ENCODE results near the gene SLC51A.

Gene SLC51A

DNA sequence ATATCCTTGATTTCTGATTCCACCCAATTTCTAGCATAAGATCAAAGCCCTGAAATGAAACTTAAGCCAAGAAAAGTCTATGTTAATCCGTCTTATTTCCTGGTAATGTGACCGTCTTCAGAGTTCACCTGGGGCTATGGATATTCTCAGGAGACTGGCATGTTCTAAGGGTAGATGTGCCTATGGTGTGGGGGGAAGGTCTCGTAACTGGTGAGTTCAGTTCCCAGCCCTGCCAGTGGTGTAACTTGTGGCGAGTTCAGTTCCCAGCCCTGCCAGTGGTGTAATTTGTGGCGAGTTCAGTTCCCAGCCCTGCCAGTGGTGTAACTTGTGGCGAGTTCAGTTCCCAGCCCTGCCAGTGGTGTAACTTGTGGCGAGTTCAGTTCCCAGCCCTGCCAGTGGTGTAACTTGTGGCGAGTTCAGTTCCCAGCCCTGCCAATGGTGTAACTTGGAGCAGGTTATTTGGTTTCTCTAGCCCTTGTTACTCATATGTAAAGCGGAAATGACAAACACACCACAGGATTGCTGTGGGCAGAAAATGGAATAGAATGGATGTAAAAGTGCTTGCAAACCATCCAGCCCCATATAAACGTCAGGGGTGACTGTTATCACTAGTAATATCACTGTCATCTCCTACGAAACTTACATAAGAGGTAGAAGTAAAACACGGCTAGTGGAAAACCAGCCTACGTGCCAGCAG, 30.4 kb downstream of the SLC51A start:
- no peak for DNase-seq

DNA sequence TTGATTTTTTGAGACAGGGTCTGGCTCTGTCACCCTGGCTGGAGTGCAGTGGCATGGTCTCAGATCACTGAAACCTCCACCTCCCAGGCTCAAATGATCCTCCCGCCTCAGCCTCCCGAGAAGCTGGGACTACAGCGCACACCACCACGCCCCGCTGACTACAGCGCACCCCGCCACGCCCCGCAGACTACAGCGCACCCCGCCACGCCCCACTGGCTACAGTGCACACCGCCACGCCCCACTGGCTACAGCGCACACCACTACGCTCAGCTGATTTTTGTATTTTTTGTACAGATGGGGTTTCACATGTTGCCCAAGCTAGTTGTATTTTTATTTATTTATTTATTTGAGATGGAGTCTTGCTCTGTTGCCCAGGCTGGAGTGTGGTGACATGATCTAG, 35.6 kb downstream of the SLC51A start:
- no peak for DNase-seq

DNA sequence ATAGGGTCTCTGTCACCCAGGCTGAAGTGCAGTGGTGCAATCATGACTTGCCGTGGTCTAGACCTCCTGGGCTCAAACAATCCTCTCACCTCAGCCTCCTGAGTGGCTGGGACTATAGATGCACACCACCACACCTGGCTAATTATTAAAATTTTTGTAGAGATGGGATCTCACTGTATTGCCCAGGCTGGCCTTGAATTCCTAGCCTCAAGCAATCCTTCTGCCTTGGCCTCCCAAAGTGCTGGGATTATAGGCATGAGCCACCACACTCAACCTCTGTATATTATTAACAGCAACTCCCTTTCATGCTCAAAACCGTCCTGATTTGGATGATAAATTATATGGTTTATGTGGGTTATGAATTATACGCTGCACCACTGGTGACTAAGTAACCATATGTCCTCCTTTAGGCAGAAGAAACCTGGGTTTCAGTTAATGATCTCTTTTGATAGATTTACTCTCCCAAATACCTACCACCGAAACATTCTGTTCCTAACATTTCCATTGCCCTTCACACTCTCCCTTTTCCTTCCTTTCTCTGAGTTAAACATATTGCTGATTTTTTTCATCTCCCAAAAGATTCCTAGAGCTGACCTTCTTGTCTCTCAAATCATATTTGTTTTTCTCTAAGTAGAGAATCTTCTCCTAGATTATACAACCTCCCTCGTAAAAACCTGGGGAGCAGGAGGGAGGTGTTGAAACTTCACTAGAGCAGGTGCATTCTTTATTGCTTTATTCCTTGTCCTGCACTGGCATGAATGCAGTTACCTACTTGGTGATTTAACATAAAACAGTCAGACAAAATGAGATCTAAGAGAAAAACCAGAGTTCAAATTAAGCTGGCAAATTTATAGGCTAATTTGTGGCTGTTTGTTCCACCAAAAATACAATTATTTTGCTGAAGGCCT, 38.3 kb downstream of the SLC51A start:
- DNase-seq = no peak

DNA sequence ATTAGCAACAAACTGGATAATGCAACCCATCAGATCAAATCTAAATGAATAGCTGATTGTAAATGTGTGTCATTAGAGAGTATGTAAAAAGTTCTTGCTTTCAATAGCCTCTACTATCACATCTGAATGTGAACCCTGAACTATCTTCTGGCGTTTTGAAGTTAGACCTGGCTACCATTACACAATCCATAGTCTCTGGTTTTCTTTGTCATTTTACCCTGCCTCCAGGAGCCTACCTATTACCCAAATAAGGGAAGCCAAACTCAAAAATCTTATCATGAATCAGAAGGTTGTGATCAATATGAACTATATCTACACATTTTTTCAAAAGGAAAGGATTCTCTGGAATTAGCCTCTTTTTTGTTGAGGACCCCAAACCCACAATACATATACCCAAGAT, 39.4 kb downstream of the SLC51A start:
- no peak for DNase-seq

DNA sequence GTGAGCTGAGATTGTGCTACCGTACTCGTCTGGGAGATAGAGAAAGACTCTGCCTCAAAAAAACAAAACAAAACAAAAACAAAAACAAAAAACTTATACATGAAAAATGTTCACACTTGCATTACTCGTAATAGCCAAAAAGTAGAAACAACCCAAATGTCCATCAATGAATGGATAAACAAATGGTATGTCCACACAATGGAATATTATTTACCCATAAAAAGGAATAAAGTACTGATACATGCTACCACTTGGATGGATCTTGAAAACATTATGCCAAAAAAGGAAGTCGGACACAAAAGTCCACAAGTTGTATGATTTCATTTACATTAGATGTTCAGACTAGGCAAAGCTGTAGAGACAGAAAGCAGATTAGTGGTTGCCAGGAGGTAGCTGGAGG, 44.5 kb downstream of the SLC51A start:
- DNase-seq = no peak

DNA sequence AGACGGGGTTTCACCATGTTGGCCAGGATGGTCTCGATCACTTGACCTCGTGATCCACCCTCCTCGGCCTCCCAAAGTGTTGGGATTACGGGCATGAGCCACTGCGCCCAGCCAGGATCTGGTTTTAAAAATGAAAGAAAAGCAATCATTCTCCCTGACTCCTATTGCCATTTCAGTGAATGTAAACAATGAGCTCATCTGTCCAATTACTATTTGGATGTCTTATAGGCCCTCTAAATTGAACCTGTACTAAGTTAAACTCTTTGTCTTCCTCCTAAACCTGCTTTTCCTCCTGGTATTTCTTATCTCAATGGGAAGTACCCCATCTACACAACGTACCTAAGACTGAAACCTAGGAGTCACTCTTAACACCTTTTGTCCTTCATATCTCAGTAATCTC, 47.5 kb downstream of the SLC51A start:
- DNase-seq = no peak

DNA sequence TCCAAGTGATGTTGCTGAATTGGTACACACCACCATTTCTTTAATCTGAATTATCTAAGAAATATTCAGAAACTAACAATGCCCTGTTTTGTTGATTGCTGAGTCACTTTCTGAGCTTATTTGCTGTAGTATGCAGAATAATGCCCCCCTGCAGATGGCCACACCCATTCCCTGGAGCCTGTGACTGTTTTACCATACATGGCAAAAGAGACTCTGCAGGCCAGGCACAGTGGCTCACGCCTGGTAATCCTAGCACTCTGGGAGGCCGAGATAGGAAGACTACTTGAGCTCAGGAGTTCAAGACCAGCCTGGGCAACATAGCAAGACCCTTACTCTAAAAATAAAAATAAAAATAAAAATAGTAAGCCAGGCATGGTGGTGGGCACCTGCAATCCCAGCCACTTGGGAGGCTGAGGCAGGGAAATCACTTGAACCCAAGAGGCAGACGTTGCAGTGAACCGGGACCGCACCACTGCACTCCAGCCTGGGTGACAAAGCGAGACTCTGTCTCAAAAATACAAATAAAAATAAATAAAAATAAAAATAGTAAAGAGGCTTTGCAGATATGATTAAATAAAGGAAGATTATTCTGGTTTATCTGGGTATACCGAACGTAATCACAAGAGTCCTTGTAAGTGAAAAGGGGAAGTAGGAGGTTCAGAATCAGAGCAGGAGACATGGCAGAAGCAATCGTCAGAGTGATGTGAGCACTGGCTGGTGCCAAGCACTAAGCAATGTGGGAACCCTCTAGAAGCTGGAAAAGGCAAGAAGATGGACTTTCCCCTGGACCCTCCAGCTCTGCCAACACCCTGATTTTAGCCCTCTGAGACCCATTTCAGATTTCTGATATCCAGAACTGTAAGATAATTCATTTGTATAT, 52.2 kb downstream of the SLC51A start:
- DNase-seq = no peak

DNA sequence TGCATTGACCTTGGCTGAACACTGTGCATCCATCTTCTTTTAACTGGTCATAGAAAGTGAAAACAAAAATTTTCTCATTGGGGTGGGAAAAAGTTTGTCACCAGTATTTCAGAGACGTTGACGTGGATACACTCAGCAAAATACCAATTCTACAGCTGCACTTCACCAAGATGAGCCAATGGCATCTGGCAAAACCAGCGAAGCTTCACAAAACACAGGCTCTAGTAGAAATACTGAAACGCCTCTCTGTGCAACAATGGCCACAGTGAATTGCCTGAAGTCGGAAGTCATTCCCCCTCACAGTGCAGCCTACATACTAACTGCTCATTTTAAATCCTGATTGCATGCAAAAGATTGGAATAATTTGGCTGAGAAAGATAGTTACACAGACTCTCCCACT, 54.2 kb downstream of the SLC51A start:
- DNase-seq = no peak

DNA sequence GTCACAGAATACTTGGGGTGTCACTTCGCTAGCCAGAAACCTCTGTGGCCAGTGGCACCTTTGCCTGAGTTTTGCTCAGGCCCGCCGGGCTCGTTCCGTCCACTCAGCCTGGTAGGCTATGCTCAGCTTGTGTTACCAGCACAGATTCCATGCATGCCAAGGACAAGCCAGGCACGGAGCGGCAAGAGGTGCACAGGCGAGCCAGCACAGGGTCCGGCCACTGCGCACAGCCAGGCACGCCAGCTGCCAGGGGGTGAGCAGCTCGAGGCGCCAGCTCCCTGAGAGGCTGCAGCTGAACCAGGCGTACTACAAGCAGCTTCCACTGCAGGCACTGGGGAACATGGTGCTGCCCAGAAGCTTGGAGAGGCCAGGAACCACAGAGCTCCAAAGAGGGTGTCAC, 56.5 kb downstream of the SLC51A start:
- no peak for DNase-seq

DNA sequence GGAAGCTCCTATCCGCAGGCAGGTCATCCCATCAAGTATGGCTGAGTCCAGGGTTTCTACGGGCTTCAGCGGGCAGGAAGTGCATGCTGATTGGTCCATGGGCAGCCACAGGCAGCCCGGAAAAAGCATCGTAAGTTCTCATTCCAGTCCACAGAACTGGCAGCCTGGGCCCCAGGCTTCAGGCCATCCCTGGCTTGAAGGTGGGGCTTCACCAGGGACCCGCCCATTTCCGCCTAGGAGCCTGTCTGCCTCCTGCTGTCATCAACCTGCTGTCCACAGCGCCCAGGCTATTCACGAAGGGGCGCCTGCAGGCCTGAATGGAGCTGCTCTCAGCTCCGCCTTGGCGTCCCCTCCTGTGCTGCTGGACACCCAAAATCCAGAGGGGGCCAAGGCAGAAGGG, 57.3 kb downstream of the SLC51A start:
- no peak for DNase-seq

DNA sequence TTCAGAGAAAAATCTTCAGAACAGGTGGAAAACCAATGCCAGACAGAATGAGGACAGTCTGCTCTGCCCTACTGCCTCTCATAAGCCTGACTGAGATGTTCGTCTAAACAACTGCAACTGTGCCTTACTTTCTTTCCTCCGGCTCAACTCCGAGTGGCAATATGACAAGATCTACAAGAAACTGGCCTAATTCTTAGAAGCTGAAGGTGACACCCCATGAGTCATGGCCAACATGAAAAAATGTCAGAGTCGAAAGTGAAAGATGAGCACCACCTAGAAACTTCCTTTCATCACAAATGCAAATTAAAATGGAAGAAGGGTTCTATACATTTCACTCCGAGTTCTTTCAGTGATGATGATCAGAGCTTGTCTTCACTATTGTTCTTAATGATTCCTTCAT, 58.3 kb downstream of the SLC51A start:
- DNase-seq = no peak

DNA sequence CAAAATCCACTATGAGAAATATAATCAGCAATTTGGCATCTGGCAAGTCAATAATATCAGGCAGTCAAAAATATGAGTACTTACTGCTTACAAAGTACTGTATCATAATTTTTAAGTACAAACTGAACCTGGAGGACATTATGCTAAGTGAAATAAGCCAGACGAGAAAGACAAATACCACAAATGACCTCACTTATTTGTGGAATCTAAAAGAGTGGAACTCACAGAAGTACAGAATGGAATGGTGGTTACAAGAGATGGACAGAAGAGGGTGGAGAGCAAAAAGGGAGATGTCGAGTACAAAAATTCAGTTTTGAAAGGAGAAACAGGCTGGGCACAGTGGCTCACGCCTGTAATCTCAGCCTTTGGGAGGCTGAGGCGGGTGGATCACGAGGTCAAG, 58.8 kb downstream of the SLC51A start:
- DNase-seq = no peak

DNA sequence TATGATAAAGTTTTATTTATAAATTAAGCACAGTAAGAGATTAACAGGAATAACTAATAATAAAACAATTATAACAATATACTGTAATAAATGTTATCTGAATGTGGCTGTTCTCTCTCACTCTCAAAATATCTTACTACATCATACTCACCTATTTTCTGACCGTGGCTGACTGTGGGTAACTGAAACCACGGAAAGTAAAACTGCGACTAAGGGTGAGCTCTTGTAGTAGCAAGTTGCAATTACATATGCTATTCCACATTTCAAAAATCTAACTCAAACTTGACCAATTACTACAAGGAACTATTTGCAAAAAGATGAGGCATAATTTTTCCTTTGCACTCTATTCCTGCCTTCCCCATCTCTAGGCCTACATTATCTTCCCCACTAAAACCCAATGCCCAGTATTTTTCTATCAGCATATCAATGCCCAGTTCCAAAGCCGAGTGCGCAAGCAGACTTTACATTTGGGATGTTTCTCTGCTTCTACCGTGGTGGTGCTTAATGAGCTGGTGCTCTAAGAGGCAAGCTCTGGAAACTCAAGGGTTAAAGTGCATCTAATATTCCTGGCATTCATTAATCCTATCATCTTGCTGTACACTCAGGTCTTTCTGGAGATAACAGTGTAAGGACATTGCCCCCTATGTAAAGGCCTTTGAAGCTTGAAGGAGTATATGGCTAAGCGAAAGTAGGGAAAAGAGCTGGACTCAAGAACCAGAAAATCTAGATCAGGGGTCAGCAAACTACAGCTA, 64.5 kb downstream of the SLC51A start:
- DNase-seq = no peak

DNA sequence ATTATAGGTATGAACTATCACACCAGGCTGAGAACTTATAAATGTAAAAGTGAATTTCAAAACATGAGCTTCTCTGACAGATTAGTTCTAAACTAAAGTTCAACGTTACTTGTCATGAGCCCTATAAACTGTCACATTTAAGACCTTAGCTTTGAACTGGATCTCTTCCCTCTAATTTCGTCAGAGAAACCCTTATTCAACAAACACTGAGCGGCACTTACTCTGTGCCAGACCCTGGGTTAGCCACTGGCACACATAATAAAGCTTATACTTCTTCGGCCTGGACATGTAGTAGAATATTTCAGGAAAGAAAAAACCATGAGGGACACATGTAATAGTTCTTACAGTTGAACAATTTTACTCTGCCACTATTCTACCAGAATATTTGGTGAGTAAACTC, 65.6 kb downstream of the SLC51A start:
- DNase-seq = no peak

All from NCI-H510A treated with DMSO at 0.1 percent for 48 hours (cell line).